GM19468 (cell line): ENCODE results near the gene F2R.
"Not testable (repeated sequence)": the region's sequence is repeated elsewhere in the genome, so short reads cannot be mapped to it uniquely, and the experiment has no call there.

Experiments
- ATAC-seq: cut with Tn5 transposase; IDR thresholded peaks from one replicate; pipeline ENCODE4 v1.9.1; 2021; ENCODE audit warnings: mild to moderate bottlenecking, moderate library complexity, moderate number of reproducible peaks; ENCODE audit not compliant: unreplicated experiment; ENCODE audit errors: extremely low read depth

The F2R gene

GRCh38 chr5:76717222-76718083 is 1.5 kb downstream of the F2R start:
- no peak for ATAC-seq

DNA sequence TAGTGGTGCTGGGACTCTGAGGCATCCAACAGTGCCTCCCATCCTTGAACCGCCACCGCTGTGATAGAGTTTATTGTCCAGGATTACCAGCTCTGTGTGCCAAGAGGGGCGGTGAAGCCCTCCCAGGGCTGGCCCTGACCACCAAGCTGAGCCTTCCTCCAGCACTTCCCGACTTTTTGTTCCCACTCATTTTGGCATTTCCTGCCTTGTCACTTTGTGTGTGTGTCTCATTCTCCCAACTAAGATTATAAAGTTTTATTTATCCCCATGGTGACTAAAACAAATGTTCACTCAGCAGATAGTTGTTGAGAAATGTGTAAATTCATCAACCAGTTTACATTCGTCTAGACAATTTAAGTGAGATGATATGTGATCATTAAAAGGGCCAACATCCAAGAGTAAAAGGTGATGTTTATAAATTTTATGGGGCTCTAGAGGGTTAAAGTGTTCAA is 2.5 kb downstream of the F2R start:
- ATAC-seq = no peak

DNA sequence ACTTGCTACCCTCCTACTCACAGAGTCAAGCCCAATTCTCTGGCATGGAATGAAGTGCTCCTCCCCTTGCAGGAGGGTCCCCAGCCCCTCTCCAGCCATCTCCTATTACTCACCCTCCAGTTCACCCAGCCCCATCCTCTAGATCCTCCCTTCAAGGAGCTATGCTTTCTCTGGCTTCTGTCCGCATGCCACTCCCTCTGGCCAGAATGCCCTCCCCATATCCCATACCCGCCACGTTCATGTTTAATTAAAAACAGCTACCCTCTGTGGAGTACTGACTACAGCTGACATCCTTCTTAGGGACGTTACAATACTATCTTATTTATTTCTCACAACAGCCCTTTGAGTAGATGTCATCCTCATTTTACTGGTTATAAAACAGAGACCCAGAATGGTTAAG is 3.0 kb downstream of the F2R start:
- no peak for ATAC-seq

- peak; percentile 64 for ATAC-seq
Measured at GRCh38 chr5:76720988-76721569, 5.2 kb downstream of the F2R start.

- ATAC-seq = no peak
Measured at GRCh38 chr5:76723266-76723665, 7.3 kb downstream of the F2R start.

GRCh38 chr5:76723906-76724305 is 8.0 kb downstream of the F2R start:
- no peak for ATAC-seq

GRCh38 chr5:76724871-76725270 is 8.9 kb downstream of the F2R start:
- ATAC-seq = no peak

GRCh38 chr5:76728965-76729364 is 13.0 kb downstream of the F2R start:
- ATAC-seq = no peak

DNA sequence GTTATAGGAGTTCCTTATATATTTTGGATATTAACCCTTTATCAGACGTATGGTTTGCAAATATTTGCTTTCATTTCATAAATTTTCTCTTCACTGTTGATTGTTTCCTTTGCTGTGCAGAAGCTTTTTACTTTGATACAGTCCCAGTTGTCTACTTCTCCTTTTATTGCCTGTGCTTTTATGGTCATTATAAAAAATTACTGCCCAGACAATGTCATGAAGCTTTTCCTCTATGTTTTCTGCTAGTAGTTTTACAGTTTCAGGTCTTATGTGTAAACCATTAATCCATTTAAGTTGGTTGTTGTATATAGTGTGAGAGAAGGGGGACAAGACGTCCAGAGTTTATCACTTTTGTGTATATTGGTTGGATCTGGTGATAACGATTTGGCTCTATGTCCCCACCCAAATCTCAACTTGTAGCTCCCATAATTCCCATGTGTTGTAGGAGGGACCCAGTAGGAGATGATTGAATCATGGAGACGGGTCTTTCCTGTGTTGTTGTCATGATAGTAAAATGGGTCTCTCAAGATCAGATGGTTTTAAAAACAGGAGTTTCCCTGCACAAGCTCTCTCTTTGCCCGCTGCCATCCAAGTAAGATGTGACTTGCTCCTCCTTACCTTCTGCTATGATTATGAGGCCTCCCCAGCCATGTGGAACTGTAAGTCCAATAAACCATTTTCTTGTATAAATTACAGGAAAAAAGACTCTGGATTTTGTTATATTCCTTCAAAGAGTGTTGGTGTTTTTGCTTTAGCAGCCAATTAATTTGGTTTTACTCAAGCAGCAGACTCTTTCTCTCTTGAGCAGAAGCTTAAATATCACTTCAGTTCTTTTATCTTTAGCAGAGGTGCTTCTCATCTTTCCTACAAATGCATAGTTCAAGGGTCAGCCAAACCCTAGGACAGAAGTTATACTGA is 13.7 kb downstream of the F2R start:
- ATAC-seq = no peak

DNA sequence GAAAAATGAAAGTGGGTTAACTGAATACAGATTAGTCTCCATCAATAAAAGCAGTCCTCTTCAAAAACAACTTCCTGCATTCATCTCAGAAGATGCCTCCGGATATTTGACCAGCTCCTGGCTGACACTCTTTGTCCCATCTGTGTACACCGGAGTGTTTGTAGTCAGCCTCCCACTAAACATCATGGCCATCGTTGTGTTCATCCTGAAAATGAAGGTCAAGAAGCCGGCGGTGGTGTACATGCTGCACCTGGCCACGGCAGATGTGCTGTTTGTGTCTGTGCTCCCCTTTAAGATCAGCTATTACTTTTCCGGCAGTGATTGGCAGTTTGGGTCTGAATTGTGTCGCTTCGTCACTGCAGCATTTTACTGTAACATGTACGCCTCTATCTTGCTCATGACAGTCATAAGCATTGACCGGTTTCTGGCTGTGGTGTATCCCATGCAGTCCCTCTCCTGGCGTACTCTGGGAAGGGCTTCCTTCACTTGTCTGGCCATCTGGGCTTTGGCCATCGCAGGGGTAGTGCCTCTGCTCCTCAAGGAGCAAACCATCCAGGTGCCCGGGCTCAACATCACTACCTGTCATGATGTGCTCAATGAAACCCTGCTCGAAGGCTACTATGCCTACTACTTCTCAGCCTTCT is 16.6 kb downstream of the F2R start:
- ATAC-seq = no peak

GRCh38 chr5:76733049-76733417 is 17.1 kb downstream of the F2R start:
- no peak for ATAC-seq

GRCh38 chr5:76735762-76736545 is 20.0 kb downstream of the F2R start:
- no peak for ATAC-seq

DNA sequence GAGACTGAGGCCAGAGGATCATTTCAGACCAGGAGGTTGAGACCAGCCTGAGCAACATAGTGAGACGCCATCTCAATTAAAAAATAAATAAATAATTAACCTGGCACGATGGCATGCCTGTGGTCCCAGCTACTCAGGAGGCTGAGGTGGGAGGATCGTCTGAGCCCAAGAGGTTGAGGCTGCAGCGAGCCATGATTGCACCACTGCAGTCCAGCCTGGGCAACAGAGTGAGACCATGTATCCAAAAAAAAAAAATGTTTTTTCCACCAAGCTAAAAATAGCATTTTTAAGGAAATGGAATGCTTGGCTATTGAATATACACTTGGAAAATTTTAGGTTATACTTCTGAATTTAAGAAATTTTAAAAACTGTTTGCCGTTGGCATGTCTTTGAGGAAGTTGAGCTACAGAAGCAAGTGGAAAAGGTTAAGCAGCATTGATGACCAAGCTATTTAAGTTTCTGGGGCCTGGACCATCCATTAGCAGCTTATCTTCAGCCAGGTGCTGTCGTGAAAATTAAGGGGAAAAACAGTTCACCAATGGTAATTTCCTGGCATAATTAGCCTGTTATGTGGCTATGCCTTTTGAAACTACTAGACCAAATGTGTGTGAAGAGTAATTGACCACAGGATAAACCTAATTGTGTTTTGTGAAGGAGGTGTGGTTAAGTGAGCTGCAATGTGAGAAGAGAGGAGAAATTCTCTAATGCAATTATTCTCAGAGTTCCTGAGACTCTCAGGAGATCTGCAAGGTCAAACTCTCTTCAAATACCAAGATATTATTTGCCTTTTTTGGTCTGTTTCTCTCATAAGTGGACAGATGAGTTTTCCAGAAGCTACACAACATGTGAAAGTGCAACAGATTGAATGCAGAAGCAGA is 21.0 kb downstream of the F2R start:
- ATAC-seq = no peak

DNA sequence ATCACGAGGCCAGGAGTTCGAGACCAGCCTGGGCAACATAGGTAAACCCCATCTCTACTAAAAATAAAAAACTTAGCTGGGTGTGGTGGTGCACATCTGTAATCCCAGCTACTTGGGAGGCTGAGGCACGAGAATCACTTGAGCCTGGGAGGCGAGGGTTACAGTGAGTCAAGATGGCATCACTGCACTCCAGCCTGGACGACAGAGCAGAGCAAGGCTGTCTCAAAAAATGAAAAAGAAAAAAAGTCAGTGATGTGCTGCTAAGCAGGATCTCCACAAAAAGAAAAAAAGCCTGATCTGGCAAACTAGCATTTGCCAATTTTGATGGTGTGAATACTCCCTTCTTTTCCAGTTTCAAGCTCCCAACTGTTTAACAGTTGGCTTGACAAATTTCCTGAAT is 21.9 kb downstream of the F2R start:
- ATAC-seq = no peak

- not testable (repeated sequence) for ATAC-seq
Measured at GRCh38 chr5:76741506-76741905, 25.6 kb downstream of the F2R start.

- ATAC-seq = no peak
Measured at GRCh38 chr5:76742583-76742982, 26.7 kb downstream of the F2R start.

- ATAC-seq = no peak
Measured at GRCh38 chr5:76744632-76745031, 28.7 kb downstream of the F2R start.

- no peak for ATAC-seq
Measured at GRCh38 chr5:76745670-76746069, 29.7 kb downstream of the F2R start.

DNA sequence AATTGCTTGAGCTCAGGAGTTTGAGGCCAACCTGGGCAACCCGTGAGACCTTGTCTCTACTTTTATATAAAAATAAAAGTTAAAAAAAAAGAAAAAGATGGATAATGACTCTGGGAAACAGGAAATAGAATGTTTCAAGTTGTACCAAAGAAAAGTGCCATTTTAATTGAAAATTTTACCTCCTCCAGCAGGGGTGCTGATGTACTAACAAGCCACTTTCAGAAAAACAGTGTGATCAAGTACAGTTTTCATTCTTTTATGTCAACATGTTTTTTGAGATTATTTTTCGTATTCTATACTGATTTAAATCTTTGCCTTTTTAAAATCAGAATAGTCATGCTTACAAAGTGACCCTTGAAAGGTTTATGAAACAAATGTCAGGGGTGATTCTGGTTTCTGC is 30.8 kb downstream of the F2R start:
- no peak for ATAC-seq
